K562 (cell line): ENCODE measurements around the gene OSBP2. TPM values are rescaled to one million over a fixed set of nuclear protein-coding genes. Genes with fewer than 3 reads are reported as not detected.

ENCODE experiments used
- ATAC-seq: fragments of 200-7000 bp; cut with Tn5 transposase; 3 replicates; pipeline ENCODE4 v1.9.1; 2020; ENCODE audit warnings: moderate library complexity
- BruUV-seq: library from RNA; stranded (reverse); fragments of 400-500 nt; replicated peaks from 2 replicates; lab custom pipeline; 2021; lab: Mats Ljungman, UMichigan
- CTCF ChIA-PET: fragments of 300-600 bp; formaldehyde crosslinking; extraction: SDS; loops from one replicate; lab custom pipeline; 2021; ENCODE audit warnings: low intra/inter-chr PET ratio; lab: Yijun Ruan, JAX
- POLR2A ChIA-PET: fragments of 300-600, 350-650 bp; sonication (Branson Sonifier 250); formaldehyde crosslinking; extraction: SDS; loops from one replicate; lab custom pipeline; 2021; ENCODE audit warnings: antibody characterized with exemption, inconsistent platforms; lab: Yijun Ruan, JAX
- DNase-seq, 4 experiments: peaks; one replicate each; pipeline versions ENCODE4 v3.0.0 to v3.0.0-alpha.2; 2011 to 2018; ENCODE audit warnings: low spot score in 3 of 4, mixed read lengths in 3 of 4; ENCODE audit errors: extremely low read depth in 1 of 4
- FAIRE-seq: peaks from 2 replicates; lab custom pipeline; 2011; peaks lifted over from hg19 to GRCh38; lab: Jason Lieb, UNC
- H2AFZ ChIP-seq: 2 replicates; pipeline ENCODE4 v1.6.0; 2011; ENCODE audit warnings: low read depth, low read length, control low read depth, inconsistent platforms
- H3K27ac ChIP-seq: fragments of 200-600 bp; 3 replicates; pipeline ENCODE4 v1.8.0; 2011; ENCODE audit warnings: low read depth, mild to moderate bottlenecking, control low read depth, inconsistent platforms, low read length, moderate library complexity, mixed read lengths; ENCODE audit errors: extremely low read depth
- H3K27me3 ChIP-seq, 2 experiments: fragments of 300-600 bp in 1 of 2; 2 replicates in 1 of 2; 3 replicates in 1 of 2; pipeline versions ENCODE4 v1.6.0 to v1.8.0; 2011; ENCODE audit warnings: inconsistent platforms in 2 of 2, low read length in 2 of 2, mild to moderate bottlenecking in 1 of 2, mixed read lengths in 1 of 2, moderate library complexity in 1 of 2; ENCODE audit not compliant: control insufficient read depth in 2 of 2, insufficient read depth in 2 of 2
- H3K36me3 ChIP-seq: fragments of 300-600 bp; 3 replicates; pipeline ENCODE4 v1.8.0; 2011; ENCODE audit warnings: mild to moderate bottlenecking, low read length, inconsistent platforms; ENCODE audit not compliant: control insufficient read depth, insufficient read depth
- H3K4me1 ChIP-seq, 2 experiments: fragments of 200-600 bp in 1 of 2; replicated peaks in 1 of 2; 2 replicates in 1 of 2; 3 replicates in 1 of 2; pipeline versions ENCODE4 v1.5.1 to v1.8.0; 2011; ENCODE audit warnings: inconsistent platforms in 2 of 2, low read length in 2 of 2, mild to moderate bottlenecking in 1 of 2, mixed read lengths in 1 of 2, moderate library complexity in 1 of 2; ENCODE audit not compliant: control insufficient read depth in 2 of 2, insufficient read depth in 2 of 2
- H3K4me2 ChIP-seq: 2 replicates; pipeline ENCODE4 v1.6.1; 2011; ENCODE audit warnings: low read length, control low read depth, inconsistent platforms, mixed read lengths; ENCODE audit not compliant: insufficient read depth
- H3K4me3 ChIP-seq: fragments of 200-600 bp; sonication (generic), shearing (Covaris generic); 2 replicates; pipeline ENCODE4 v1.5.1; 2016; ENCODE audit warnings: control low read depth, inconsistent platforms
- H3K79me2 ChIP-seq: fragments of 200-600 bp; 3 replicates; pipeline ENCODE4 v1.8.0; 2011; ENCODE audit warnings: low read length, inconsistent platforms; ENCODE audit not compliant: control insufficient read depth, insufficient read depth
- H3K9ac ChIP-seq, 2 experiments: 2 replicates each; pipeline versions ENCODE4 v1.6.0 to v1.6.1; 2011; ENCODE audit warnings: low read depth in 2 of 2, low read length in 2 of 2, control low read depth in 1 of 2, inconsistent platforms in 1 of 2, mild to moderate bottlenecking in 1 of 2, mixed read lengths in 1 of 2; ENCODE audit not compliant: insufficient read depth in 1 of 2
- H3K9me1 ChIP-seq: one replicate; pipeline ENCODE4 v1.6.0; 2011; ENCODE audit warnings: inconsistent platforms, mild to moderate bottlenecking, low read length, moderate library complexity; ENCODE audit not compliant: control insufficient read depth, insufficient read depth
- H3K9me3 ChIP-seq: replicated peaks from 2 replicates; pipeline ENCODE4 v1.5.1; 2011; ENCODE audit warnings: low read depth, low read length, inconsistent platforms; ENCODE audit not compliant: control insufficient read depth, insufficient read depth
- H4K20me1 ChIP-seq: replicated peaks from 2 replicates; pipeline ENCODE4 v1.6.1; 2011; ENCODE audit warnings: low read length, inconsistent platforms, mixed read lengths; ENCODE audit not compliant: control insufficient read depth, insufficient read depth
- ARID2 ChIP-seq: fragments of 450-650 bp; IDR thresholded peaks from 2 replicates; pipeline ENCODE4 v1.6.1; 2017; ENCODE audit warnings: antibody characterized with exemption, mild to moderate bottlenecking
- NFE2 ChIP-seq: IDR thresholded peaks from 2 replicates; pipeline ENCODE4 v1.6.1; 2014; ENCODE audit warnings: antibody characterized with exemption, low read depth
- RAD21 ChIP-seq, 2 experiments: fragments of 250-450 bp in 1 of 2; fragments of 450-650 bp in 1 of 2; sonication (Bioruptor Pico) in 1 of 2; formaldehyde crosslinking in 1 of 2; IDR thresholded peaks in 1 of 2; conservative IDR thresholded peaks in 1 of 2; 2 replicates each; pipeline versions ENCODE4 v1.4.0 to v1.8.0; 2020 to 2022; ENCODE audit warnings: mild to moderate bottlenecking in 2 of 2, moderate library complexity in 1 of 2
- SETDB1 ChIP-seq: IDR thresholded peaks from one replicate; pipeline ENCODE4 v1.6.1; 2012; ENCODE audit warnings: low read length, control low read depth, inconsistent platforms
- SMC3 ChIP-seq: conservative IDR thresholded peaks from 2 replicates; pipeline ENCODE4 v1.6.1; 2011; ENCODE audit warnings: low read depth, low read length, improper control_type of control experiment; ENCODE audit not compliant: insufficient read depth
- SRSF7 ChIP-seq: fragments of 200-400 bp; formaldehyde crosslinking; optimal IDR thresholded peaks from 2 replicates; pipeline ENCODE3; 2017; ENCODE audit warnings: mild to moderate bottlenecking, low read depth, low read length
- ZNF3 ChIP-seq: fragments of 250-450 bp; sonication (Bioruptor Pico); IDR thresholded peaks from 2 replicates; pipeline ENCODE4 v1.5.0; 2021; ENCODE audit warnings: mild to moderate bottlenecking, moderate library complexity
- WGBS: fragments of 100-300 bp; shearing (Covaris generic); methylation state at CpG from one replicate; pipeline ENCODE4 v1.1.6; 2016; ENCODE audit warnings: low coverage, mixed read lengths; ENCODE audit not compliant: insufficient coverage; ENCODE audit errors: missing lambda C conversion rate; 5-methylcytosine and 5-hydroxymethylcytosine counted together
- in situ Hi-C: fragments of 300-500 bp; cut with MboI; formaldehyde crosslinking; loops from 4 replicates; pipeline ENCODE4 v1.15.0; 2018; ENCODE audit warnings: inconsistent platforms, mixed read lengths
- intact Hi-C: fragments of 100-400 bp; cut with micrococcal nuclease; formaldehyde crosslinking; loops from 2 replicates; pipeline ENCODE4 v1.14.2; 2022
- polyA plus RNA-seq, 8 experiments: library from polyadenylated mRNA; depleted of rRNA in 4 of 8; stranded (reverse) in 5 of 8; unstranded in 3 of 8; fragments of >200 nt; fragmentation: Nextera tagmentation in 2 of 8; fragmentation: Illumina TruSeq in 1 of 8; extraction: Ambion mirVana in 2 of 8; extraction: Trizol in 1 of 8; gene quantifications; 2 replicates each; pipeline versions ENCODE4 v1.2.1 to v1.2.3, GENCODE V29; 2011 to 2014; ENCODE audit warnings: inconsistent platforms in 1 of 8, missing spikeins in 1 of 8
- total RNA-seq, 7 experiments: library from RNA; depleted of rRNA in 6 of 7; stranded (reverse); fragments of >200 nt in 6 of 7; fragmentation: Illumina TruSeq in 2 of 7; extraction: Trizol in 2 of 7; gene quantifications; 2 replicates each; pipeline versions ENCODE4 v1.2.1 to v1.2.3, GENCODE V29; 2011 to 2021; ENCODE audit warnings: low replicate concordance in 1 of 7
- TF ChIP-seq, protein P1 (sequence below), 2 experiments: IDR thresholded peaks; 2 replicates each; pipeline ENCODE4 v1.6.1; 2012; ENCODE audit warnings: improper control_type of control experiment in 2 of 2, low read depth in 2 of 2, low read length in 2 of 2, borderline replicate concordance in 1 of 2
- TF ChIP-seq, protein P2 (sequence below), 3 experiments: IDR thresholded peaks in 2 of 3; conservative IDR thresholded peaks in 1 of 3; 2 replicates each; pipeline ENCODE4 v1.5.1; 2011 to 2012; ENCODE audit warnings: low read length in 3 of 3, mild to moderate bottlenecking in 3 of 3, control low read depth in 2 of 3, improper control_type of control experiment in 1 of 3, inconsistent platforms in 1 of 3, low read depth in 1 of 3, mixed read lengths in 1 of 3, moderate library complexity in 1 of 3; ENCODE audit not compliant: insufficient read depth in 2 of 3
- TF ChIP-seq, protein P3 (sequence below): fragments of 450-650 bp; formaldehyde crosslinking; IDR thresholded peaks from 2 replicates; pipeline ENCODE4 v1.4.0; 2020; ENCODE audit warnings: mild to moderate bottlenecking, moderate library complexity
- TF ChIP-seq, protein P4 (sequence below): fragments of 250-450 bp; sonication (Bioruptor Pico); IDR thresholded peaks from 2 replicates; pipeline ENCODE4 v1.4.0; 2020; ENCODE audit warnings: mild to moderate bottlenecking, moderate library complexity

Gene OSBP2
- total and polyA plus RNA-seq, 9 of the 15 experiments (the other 6 are each of a cell fraction or from before 2014, with no cell fraction given) = 0.52 to 29.5 (median 21.6) TPM

DNA sequence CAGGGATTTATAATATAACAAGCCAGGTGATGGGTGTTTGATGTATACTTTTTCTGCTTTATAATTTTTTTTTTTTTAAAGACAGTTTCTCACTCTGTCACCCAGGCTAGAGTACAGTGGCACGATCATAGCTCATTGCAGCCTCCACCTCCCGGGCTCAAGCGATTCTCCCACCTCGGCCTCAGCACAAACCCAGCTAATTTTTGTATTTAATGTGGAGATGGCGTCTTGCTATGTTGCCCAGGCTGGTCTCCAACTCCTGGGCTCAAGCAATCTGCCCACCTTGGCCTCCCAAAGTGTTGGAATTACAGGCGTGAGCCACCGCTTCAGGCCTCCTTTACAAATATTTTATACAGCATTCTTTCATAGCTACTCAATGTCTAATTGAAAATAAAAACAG lies 225.3 kb downstream of the OSBP2 start (continued):
- TF ChIP-seq, protein P1, sequence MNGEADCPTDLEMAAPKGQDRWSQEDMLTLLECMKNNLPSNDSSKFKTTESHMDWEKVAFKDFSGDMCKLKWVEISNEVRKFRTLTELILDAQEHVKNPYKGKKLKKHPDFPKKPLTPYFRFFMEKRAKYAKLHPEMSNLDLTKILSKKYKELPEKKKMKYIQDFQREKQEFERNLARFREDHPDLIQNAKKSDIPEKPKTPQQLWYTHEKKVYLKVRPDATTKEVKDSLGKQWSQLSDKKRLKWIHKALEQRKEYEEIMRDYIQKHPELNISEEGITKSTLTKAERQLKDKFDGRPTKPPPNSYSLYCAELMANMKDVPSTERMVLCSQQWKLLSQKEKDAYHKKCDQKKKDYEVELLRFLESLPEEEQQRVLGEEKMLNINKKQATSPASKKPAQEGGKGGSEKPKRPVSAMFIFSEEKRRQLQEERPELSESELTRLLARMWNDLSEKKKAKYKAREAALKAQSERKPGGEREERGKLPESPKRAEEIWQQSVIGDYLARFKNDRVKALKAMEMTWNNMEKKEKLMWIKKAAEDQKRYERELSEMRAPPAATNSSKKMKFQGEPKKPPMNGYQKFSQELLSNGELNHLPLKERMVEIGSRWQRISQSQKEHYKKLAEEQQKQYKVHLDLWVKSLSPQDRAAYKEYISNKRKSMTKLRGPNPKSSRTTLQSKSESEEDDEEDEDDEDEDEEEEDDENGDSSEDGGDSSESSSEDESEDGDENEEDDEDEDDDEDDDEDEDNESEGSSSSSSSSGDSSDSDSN (IDR thresholded peaks at IDR 0.05; ENCODE audit: borderline replicate concordance in 1 of 2, low read depth in 2 of 2, low read length in 2 of 2) = no peak
- TF ChIP-seq SRSF7 = no peak
- TF ChIP-seq ZNF3 = no peak

DNA sequence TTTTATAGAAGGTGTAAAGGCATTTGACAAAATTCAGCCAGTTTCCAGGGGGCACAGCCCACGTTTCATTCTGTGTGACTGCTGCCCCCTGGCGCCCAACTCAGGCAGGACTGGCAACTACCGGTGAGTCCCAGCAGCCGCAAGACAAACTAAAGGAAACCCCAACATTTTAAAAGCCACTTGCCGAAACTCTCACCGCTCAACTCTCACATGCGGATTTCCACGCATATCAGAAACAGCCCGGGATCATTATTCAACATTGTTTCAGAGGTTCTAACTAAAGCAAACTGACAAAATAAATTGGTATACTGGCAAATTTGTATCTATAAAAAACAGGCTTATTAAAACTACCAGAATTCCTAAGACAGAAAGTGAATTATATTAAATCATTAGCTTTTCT lies 225.7 kb downstream of the OSBP2 start:
- no peaks in the 10 kb centered on the region for H3K9me3 ChIP-seq
- H4K20me1 ChIP-seq = no peaks in the 10 kb centered on the region
- H3K27me3 ChIP-seq = no peaks in the 10 kb centered on the region
- H3K27ac ChIP-seq = no peak overlapping the region
- peak; percentile 82 for FAIRE-seq
- intact Hi-C loops = loop anchor here (1.0 to 2.0 kb wide), 2 partner anchors 104 to 157 kb away; no protein-coding TSS in a partner anchor
- peaks cover 3% of the 10 kb centered on the region; the same call in 1 of the 3 replicates for H3K36me3 ChIP-seq
- no peak overlapping the region for H3K4me2 ChIP-seq
- no peaks in the 10 kb centered on the region for H3K79me2 ChIP-seq
- POLR2A ChIA-PET = no interaction called here
- in situ Hi-C loops = loop anchor here (5.0 kb wide), 1 partner anchor 153 kb away; no protein-coding TSS in a partner anchor
- BruUV-seq = no TSS peak
- no peaks in the 10 kb centered on the region for H3K4me1 ChIP-seq
- WGBS = 0% methylated on average over 8 of the region's 9 CpGs
- H3K9ac ChIP-seq = no peak overlapping the region
- no peak overlapping the region for H3K4me3 ChIP-seq
- ATAC-seq = peak; percentile 91
- CTCF ChIA-PET = interaction anchor here (0.6 to 2.0 kb wide), 7 partner anchors 104 to 664 kb away, joined by 3 to 16 read pairs (median 4); no protein-coding TSS in a partner anchor
- no peak overlapping the region for H2AFZ ChIP-seq
- no peaks in the 10 kb centered on the region for H3K9me1 ChIP-seq
- DNase-seq = peak; percentile 73 to 78 (median 76)
- TF ChIP-seq, protein P2, sequence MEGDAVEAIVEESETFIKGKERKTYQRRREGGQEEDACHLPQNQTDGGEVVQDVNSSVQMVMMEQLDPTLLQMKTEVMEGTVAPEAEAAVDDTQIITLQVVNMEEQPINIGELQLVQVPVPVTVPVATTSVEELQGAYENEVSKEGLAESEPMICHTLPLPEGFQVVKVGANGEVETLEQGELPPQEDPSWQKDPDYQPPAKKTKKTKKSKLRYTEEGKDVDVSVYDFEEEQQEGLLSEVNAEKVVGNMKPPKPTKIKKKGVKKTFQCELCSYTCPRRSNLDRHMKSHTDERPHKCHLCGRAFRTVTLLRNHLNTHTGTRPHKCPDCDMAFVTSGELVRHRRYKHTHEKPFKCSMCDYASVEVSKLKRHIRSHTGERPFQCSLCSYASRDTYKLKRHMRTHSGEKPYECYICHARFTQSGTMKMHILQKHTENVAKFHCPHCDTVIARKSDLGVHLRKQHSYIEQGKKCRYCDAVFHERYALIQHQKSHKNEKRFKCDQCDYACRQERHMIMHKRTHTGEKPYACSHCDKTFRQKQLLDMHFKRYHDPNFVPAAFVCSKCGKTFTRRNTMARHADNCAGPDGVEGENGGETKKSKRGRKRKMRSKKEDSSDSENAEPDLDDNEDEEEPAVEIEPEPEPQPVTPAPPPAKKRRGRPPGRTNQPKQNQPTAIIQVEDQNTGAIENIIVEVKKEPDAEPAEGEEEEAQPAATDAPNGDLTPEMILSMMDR (IDR thresholded peaks at IDR 0.05 in 2 of 3, conservative IDR thresholded peaks at IDR 0.05 in 1 of 3; ENCODE audit: insufficient read depth in 2 of 3, low read depth in 1 of 3, low read length in 3 of 3) = peak; percentile 74 to 89 (median 84)
- TF ChIP-seq, protein P3, sequence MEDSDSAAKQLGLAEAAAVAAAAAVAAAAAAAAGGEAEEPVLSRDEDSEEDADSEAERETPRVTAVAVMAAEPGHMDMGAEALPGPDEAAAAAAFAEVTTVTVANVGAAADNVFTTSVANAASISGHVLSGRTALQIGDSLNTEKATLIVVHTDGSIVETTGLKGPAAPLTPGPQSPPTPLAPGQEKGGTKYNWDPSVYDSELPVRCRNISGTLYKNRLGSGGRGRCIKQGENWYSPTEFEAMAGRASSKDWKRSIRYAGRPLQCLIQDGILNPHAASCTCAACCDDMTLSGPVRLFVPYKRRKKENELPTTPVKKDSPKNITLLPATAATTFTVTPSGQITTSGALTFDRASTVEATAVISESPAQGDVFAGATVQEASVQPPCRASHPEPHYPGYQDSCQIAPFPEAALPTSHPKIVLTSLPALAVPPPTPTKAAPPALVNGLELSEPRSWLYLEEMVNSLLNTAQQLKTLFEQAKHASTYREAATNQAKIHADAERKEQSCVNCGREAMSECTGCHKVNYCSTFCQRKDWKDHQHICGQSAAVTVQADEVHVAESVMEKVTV (CRISPR knock-in tag) = peak; percentile 60; the same call in 1 of the 2 replicates
- TF ChIP-seq RAD21 (CRISPR knock-in tag; conservative IDR thresholded peaks at IDR 0.05 in 1 of 2, IDR thresholded peaks at IDR 0.05 in 1 of 2) (peak; percentile 76 to 80), NFE2 (no peak), SETDB1 (no peak), ARID2 (peak; percentile 68; the same call in 1 of the 2 replicates), SMC3 (peak; percentile 92)
- TF ChIP-seq, protein P4, sequence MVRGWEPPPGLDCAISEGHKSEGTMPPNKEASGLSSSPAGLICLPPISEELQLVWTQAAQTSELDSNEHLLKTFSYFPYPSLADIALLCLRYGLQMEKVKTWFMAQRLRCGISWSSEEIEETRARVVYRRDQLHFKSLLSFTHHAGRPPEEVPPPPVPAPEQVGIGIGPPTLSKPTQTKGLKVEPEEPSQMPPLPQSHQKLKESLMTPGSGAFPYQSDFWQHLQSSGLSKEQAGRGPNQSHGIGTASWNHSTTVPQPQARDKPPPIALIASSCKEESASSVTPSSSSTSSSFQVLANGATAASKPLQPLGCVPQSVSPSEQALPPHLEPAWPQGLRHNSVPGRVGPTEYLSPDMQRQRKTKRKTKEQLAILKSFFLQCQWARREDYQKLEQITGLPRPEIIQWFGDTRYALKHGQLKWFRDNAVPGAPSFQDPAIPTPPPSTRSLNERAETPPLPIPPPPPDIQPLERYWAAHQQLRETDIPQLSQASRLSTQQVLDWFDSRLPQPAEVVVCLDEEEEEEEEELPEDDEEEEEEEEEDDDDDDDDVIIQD (CRISPR knock-in tag) = no peak
